Caco-2 (cell line): Measurements from ENCODE around the gene RIMOC1. TPM values are rescaled to one million over a fixed set of nuclear protein-coding genes. Genes with fewer than 3 reads are reported as not detected.

Source experiments
- BruUV-seq: library from RNA; stranded (reverse); fragments of 400-500 nt; replicated peaks from 2 replicates; lab custom pipeline; 2021; lab: Mats Ljungman, UMichigan
- CTCF ChIA-PET: fragments of 300-600 bp; sonication (Branson Sonifier 250); formaldehyde crosslinking; loops from one replicate; lab custom pipeline; 2022; ENCODE audit warnings: antibody characterized with exemption; lab: Charles Lee
- POLR2A ChIA-PET: fragments of 300-600 bp; sonication (Branson Sonifier 250); formaldehyde crosslinking; loops from one replicate; lab custom pipeline; 2022; ENCODE audit warnings: antibody characterized with exemption; lab: Charles Lee
- DNase-seq, 2 experiments: peaks; one replicate each; pipeline versions ENCODE4 v3.0.0 to v3.0.0-alpha.2; 2020 to 2022
- H3K27me3 ChIP-seq: replicated peaks from 2 replicates; pipeline ENCODE4 v1.6.0; 2011; ENCODE audit warnings: low read length; ENCODE audit not compliant: control insufficient read depth, insufficient read depth
- H3K36me3 ChIP-seq: 2 replicates; pipeline ENCODE4 v1.5.1; 2011; ENCODE audit warnings: low read length; ENCODE audit not compliant: control insufficient read depth, insufficient read depth
- H3K4me1 ChIP-seq: fragments of 250-450 bp; sonication (Bioruptor Pico); 2 replicates; pipeline ENCODE4 v1.5.1; 2020; ENCODE audit warnings: mild to moderate bottlenecking
- H3K4me3 ChIP-seq: 2 replicates; pipeline ENCODE4 v1.5.1; 2011; ENCODE audit warnings: low read depth, mild to moderate bottlenecking, control low read depth, low read length
- H3K9me3 ChIP-seq: fragments of 250-450 bp; sonication (Bioruptor Pico); 2 replicates; pipeline ENCODE4 v1.5.1; 2020; ENCODE audit warnings: mild to moderate bottlenecking, moderate library complexity
- H3K27ac Mint-ChIP-seq: one replicate; pipeline ENCODE4 v1.8.0; 2022; ENCODE audit warnings: mixed read lengths; ENCODE audit not compliant: unreplicated experiment
- H3K27me3 Mint-ChIP-seq: one replicate; pipeline ENCODE4 v1.8.0; 2022; ENCODE audit warnings: mixed read lengths; ENCODE audit not compliant: insufficient read depth, unreplicated experiment
- H3K36me3 Mint-ChIP-seq: one replicate; pipeline ENCODE4 v1.8.0; 2022; ENCODE audit warnings: mild to moderate bottlenecking, mixed read lengths; ENCODE audit not compliant: insufficient read depth, unreplicated experiment
- H3K4me1 Mint-ChIP-seq: one replicate; pipeline ENCODE4 v1.8.0; 2022; ENCODE audit warnings: low read depth, mixed read lengths; ENCODE audit not compliant: unreplicated experiment
- H3K4me3 Mint-ChIP-seq: one replicate; pipeline ENCODE4 v1.8.0; 2022; ENCODE audit warnings: mild to moderate bottlenecking, moderate library complexity, mixed read lengths; ENCODE audit not compliant: unreplicated experiment
- H3K9me3 Mint-ChIP-seq: one replicate; pipeline ENCODE4 v1.8.0; 2022; ENCODE audit warnings: mixed read lengths; ENCODE audit not compliant: unreplicated experiment
- CTCF ChIP-seq, 2 experiments: fragments of 200-600 bp in 1 of 2; IDR thresholded peaks; 1 replicate in 1 of 2; 2 replicates in 1 of 2; pipeline versions ENCODE4 v1.5.1 to v1.8.0; 2011 to 2022; ENCODE audit warnings: antibody characterized with exemption in 1 of 2, control low read depth in 1 of 2, inconsistent platforms in 1 of 2, low read depth in 1 of 2, low read length in 1 of 2, mild to moderate bottlenecking in 1 of 2, moderate library complexity in 1 of 2; ENCODE audit not compliant: insufficient read depth in 1 of 2, severe bottlenecking in 1 of 2, unreplicated experiment in 1 of 2
- intact Hi-C: fragments of 100-400 bp; cut with micrococcal nuclease; formaldehyde crosslinking; loops from one replicate; pipeline ENCODE4 v1.10.0; 2022; ENCODE audit not compliant: unreplicated experiment
- total RNA-seq: library from RNA; stranded (reverse); gene quantifications from 2 replicates; pipeline ENCODE4 v1.2.3, GENCODE V29; 2022

Gene RIMOC1
- total RNA-seq, 1 experiment from 2014 or later: 30.2 TPM

GRCh38 chr5:41878643-41879478, 25.3 kb upstream of the RIMOC1 start:
- H3K9me3 Mint-ChIP-seq: no peaks in the 10 kb centered on the region
- H3K4me3 Mint-ChIP-seq: no peak overlapping the region
- no TSS peak for BruUV-seq
- ChIA-PET CTCF (no interaction called here), POLR2A (no interaction called here)
- DNase-seq: no peak
- peaks cover 6% of the 10 kb centered on the region; the same call in 1 of the 2 replicates for H3K4me1 ChIP-seq
- intact Hi-C loops: no loop called here
- no peaks in the 10 kb centered on the region for H3K36me3 ChIP-seq
- TF ChIP-seq CTCF (IDR thresholded peaks at IDR 0.05; ENCODE audit: insufficient read depth in 1 of 2, low read depth in 1 of 2, low read length in 1 of 2, severe bottlenecking in 1 of 2, unreplicated experiment in 1 of 2): no peak
- H3K27me3 ChIP-seq: no peaks in the 10 kb centered on the region
- no peaks in the 10 kb centered on the region for H3K9me3 ChIP-seq
- no peak overlapping the region for H3K4me3 ChIP-seq
- no peaks in the 10 kb centered on the region for H3K4me1 Mint-ChIP-seq
- no peaks in the 10 kb centered on the region for H3K27me3 Mint-ChIP-seq
- H3K36me3 Mint-ChIP-seq: no peaks in the 10 kb centered on the region
- no peak overlapping the region for H3K27ac Mint-ChIP-seq

GRCh38 chr5:41882765-41883164, 21.4 kb upstream of the RIMOC1 start:
- H3K4me3 ChIP-seq: no peak overlapping the region
- no peak for DNase-seq
- H3K36me3 ChIP-seq: no peaks in the 10 kb centered on the region
- H3K27ac Mint-ChIP-seq: no peak overlapping the region
- H3K27me3 Mint-ChIP-seq: no peaks in the 10 kb centered on the region
- H3K36me3 Mint-ChIP-seq: no peaks in the 10 kb centered on the region
- H3K27me3 ChIP-seq: no peaks in the 10 kb centered on the region
- TF ChIP-seq CTCF (IDR thresholded peaks at IDR 0.05; ENCODE audit: insufficient read depth in 1 of 2, low read depth in 1 of 2, low read length in 1 of 2, severe bottlenecking in 1 of 2, unreplicated experiment in 1 of 2): no peak
- no peaks in the 10 kb centered on the region for H3K4me1 Mint-ChIP-seq
- no TSS peak for BruUV-seq
- CTCF ChIA-PET: interaction anchor here (0.6 kb wide), 1 partner anchor 1223 kb away, joined by 3 read pairs; no protein-coding TSS in a partner anchor
- H3K9me3 ChIP-seq: peaks cover 14% of the 10 kb centered on the region; the same call in 1 of the 2 replicates
- no peaks in the 10 kb centered on the region for H3K9me3 Mint-ChIP-seq
- intact Hi-C loops: no loop called here
- POLR2A ChIA-PET: no interaction called here
- peaks cover 6% of the 10 kb centered on the region; the same call in 1 of the 2 replicates for H3K4me1 ChIP-seq
- no peak overlapping the region for H3K4me3 Mint-ChIP-seq

GRCh38 chr5:41883243-41883642, 20.9 kb upstream of the RIMOC1 start:
- POLR2A ChIA-PET: no interaction called here
- Histone ChIP-seq H3K4me3 (no peak overlapping the region), H3K36me3 (no peaks in the 10 kb centered on the region), H3K4me1 (peaks cover 6% of the 10 kb centered on the region; the same call in 1 of the 2 replicates), H3K9me3 (peaks cover 14% of the 10 kb centered on the region; the same call in 1 of the 2 replicates), H3K27me3 (no peaks in the 10 kb centered on the region)
- no peaks in the 10 kb centered on the region for H3K4me1 Mint-ChIP-seq
- H3K4me3 Mint-ChIP-seq: no peak overlapping the region
- intact Hi-C loops: no loop called here
- CTCF ChIA-PET: no interaction called here
- no peaks in the 10 kb centered on the region for H3K9me3 Mint-ChIP-seq
- H3K27me3 Mint-ChIP-seq: no peaks in the 10 kb centered on the region
- no TSS peak for BruUV-seq
- no peak overlapping the region for H3K27ac Mint-ChIP-seq
- TF ChIP-seq CTCF (IDR thresholded peaks at IDR 0.05; ENCODE audit: insufficient read depth in 1 of 2, low read depth in 1 of 2, low read length in 1 of 2, severe bottlenecking in 1 of 2, unreplicated experiment in 1 of 2): no peak
- DNase-seq: no peak
- H3K36me3 Mint-ChIP-seq: no peaks in the 10 kb centered on the region
